OCI-LY7 (cell line): ENCODE measurements around the gene ARFIP1.
"Not testable (repeated sequence)": the region's sequence is repeated elsewhere in the genome, so short reads cannot be mapped to it uniquely, and the experiment has no call there.

Source experiments
- CTCF ChIP-seq: fragments of 200-600 bp; sonication (generic); conservative IDR thresholded peaks from 2 replicates; pipeline ENCODE4 v1.5.1; 2014; ENCODE audit warnings: mild to moderate bottlenecking, antibody characterized with exemption, low read length, moderate library complexity, mixed read lengths
- EZH2phosphoT487 ChIP-seq: fragments of 200-600 bp; sonication (generic); IDR thresholded peaks from 2 replicates; pipeline ENCODE4 v1.6.1; 2018; ENCODE audit warnings: low read depth, borderline replicate concordance, mild to moderate bottlenecking, mixed run types, antibody characterized with exemption, low read length, moderate library complexity, mixed read lengths

GRCh38 chr4:152898133-152898532 is 118.4 kb downstream of the ARFIP1 start:
- not testable (repeated sequence) for TF ChIP-seq CTCF, EZH2phosphoT487
